ENCODE data around the gene ZC2HC1B. TPM values are rescaled to one million over a fixed set of nuclear protein-coding genes. Genes with fewer than 3 reads are reported as not detected.
A peak's percentile ranks its signal among the peaks of the same experiment; 100 is the strongest.

ZC2HC1B gene
- total and polyA plus RNA-seq, 2 of the 8 experiments (the other 6 are each of a cell fraction or from before 2014, with no cell fraction given) = not detected

DNA sequence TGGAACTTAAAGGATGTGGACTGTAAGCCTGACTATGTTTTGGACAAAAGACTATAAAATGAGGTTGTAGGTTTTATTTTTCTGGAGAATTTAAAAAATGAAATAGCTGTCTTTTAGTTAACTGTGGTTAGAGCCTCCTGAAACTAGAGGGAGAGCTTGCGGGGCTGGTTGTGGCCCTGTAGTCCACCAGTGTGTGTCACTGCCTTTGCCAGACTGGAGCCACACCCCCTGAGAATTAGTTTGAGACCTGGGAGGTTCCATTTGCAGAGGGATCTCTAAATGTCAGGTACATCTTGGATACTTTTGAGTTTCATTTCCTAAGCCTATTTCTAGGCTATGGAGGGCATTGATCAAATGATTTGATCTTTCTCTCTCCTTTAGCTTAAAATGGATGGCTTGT lies 20.8 kb downstream of the ZC2HC1B start:
- ChIA-PET POLR2A (ENCODE audit: partially characterized antibody) (no interaction called here), CTCF (ENCODE audit: partially characterized antibody) (interaction anchor here (1.0 to 3.5 kb wide), 13 partner anchors 10 to 313 kb away, joined by 3 to 19 read pairs (median 4); no protein-coding TSS in a partner anchor)
- H2BK20ac ChIP-seq (ENCODE audit: low read length) = no peak overlapping the region
- DNase-seq (ENCODE audit: low read depth in 1 of 2, low spot score in 2 of 2) (no peak), FAIRE-seq (peak; percentile 32)
- H3K36me3 ChIP-seq (ENCODE audit: control insufficient read depth in 2 of 4, insufficient read depth in 4 of 4, low read length in 3 of 4) = no peaks in the 10 kb centered on the region
- no peak overlapping the region for H2BK12ac ChIP-seq (ENCODE audit: low read depth, low read length)
- H2BK5ac ChIP-seq (ENCODE audit: low read depth, low read length) = no peak overlapping the region
- H3K79me2 ChIP-seq (ENCODE audit: control insufficient read depth in 1 of 2, insufficient read depth in 2 of 2, low read length in 2 of 2) = no peaks in the 10 kb centered on the region
- H4K91ac ChIP-seq (replicated peaks; ENCODE audit: insufficient read length, low read length) = no peak overlapping the region
- no peak overlapping the region for H3K9ac ChIP-seq (replicated peaks in 1 of 4; ENCODE audit: extremely low read depth in 1 of 4, low read depth in 3 of 4, low read length in 3 of 4)
- no peak overlapping the region for H3K23ac ChIP-seq (ENCODE audit: insufficient read length)
- no peaks in the 10 kb centered on the region for H3K27me3 ChIP-seq (replicated peaks in 1 of 4; ENCODE audit: control insufficient read depth in 3 of 4, extremely low read depth in 1 of 4, insufficient read depth in 3 of 4, low read length in 3 of 4)
- H4K20me1 ChIP-seq (replicated peaks in 1 of 2; ENCODE audit: control insufficient read depth in 1 of 2, insufficient read depth in 2 of 2, low read length in 2 of 2) = no peaks in the 10 kb centered on the region
- no peaks in the 10 kb centered on the region for H3K79me1 ChIP-seq (ENCODE audit: low read depth, low read length)
- H3K4me1 ChIP-seq (replicated peaks in 1 of 4; ENCODE audit: control insufficient read depth in 3 of 4, insufficient read depth in 4 of 4, low read length in 3 of 4) = no peaks in the 10 kb centered on the region
- H3K4me2 ChIP-seq (ENCODE audit: insufficient read depth in 1 of 2, low read depth in 2 of 2, low read length in 2 of 2) = no peak overlapping the region
- no peaks in the 10 kb centered on the region; the same call in 1 of the 2 replicates for H3K23me2 ChIP-seq (ENCODE audit: low read depth, low read length)
- H2AK5ac ChIP-seq (ENCODE audit: low read depth, low read length) = no peak overlapping the region
- no peak overlapping the region for H3K27ac ChIP-seq (ENCODE audit: low read depth, low read length)
- H2AFZ ChIP-seq (ENCODE audit: low read length) = no peak overlapping the region
- no peak overlapping the region for H3K4me3 ChIP-seq (ENCODE audit: extremely low read depth in 1 of 4, insufficient read depth in 2 of 4, low read depth in 3 of 4, low read length in 4 of 4)
- no peak overlapping the region for H3K56ac ChIP-seq (replicated peaks; ENCODE audit: insufficient read length, low read depth, low read length)
- H3K4ac ChIP-seq (replicated peaks; ENCODE audit: insufficient read length, low read depth, low read length) = no peak overlapping the region
- no peak overlapping the region for H2BK120ac ChIP-seq (replicated peaks; ENCODE audit: low read depth, low read length)
- no peak overlapping the region for H3K18ac ChIP-seq (ENCODE audit: extremely low read depth, low read length)
- WGBS, 2 experiments (ENCODE audit: extremely low coverage in 1 of 2, insufficient coverage in 1 of 2, insufficient read length in 1 of 2, insufficient replicate concordance in 2 of 2, low coverage in 1 of 2, low lambda C conversion rate in 2 of 2, missing lambda C conversion rate in 1 of 2) = 74% methylated on average over 1 of the region's 1 CpG; no CpG with 5 or more reads in 1 of the 2 experiments
- H3K14ac ChIP-seq (ENCODE audit: insufficient read length) = no peak overlapping the region
- no peak for TF ChIP-seq JUND (IDR thresholded peaks at IDR 0.05; ENCODE audit: low read length)
- TF ChIP-seq, protein P1, sequence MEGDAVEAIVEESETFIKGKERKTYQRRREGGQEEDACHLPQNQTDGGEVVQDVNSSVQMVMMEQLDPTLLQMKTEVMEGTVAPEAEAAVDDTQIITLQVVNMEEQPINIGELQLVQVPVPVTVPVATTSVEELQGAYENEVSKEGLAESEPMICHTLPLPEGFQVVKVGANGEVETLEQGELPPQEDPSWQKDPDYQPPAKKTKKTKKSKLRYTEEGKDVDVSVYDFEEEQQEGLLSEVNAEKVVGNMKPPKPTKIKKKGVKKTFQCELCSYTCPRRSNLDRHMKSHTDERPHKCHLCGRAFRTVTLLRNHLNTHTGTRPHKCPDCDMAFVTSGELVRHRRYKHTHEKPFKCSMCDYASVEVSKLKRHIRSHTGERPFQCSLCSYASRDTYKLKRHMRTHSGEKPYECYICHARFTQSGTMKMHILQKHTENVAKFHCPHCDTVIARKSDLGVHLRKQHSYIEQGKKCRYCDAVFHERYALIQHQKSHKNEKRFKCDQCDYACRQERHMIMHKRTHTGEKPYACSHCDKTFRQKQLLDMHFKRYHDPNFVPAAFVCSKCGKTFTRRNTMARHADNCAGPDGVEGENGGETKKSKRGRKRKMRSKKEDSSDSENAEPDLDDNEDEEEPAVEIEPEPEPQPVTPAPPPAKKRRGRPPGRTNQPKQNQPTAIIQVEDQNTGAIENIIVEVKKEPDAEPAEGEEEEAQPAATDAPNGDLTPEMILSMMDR (IDR thresholded peaks at IDR 0.05; ENCODE audit: control extremely low read depth in 1 of 3, insufficient read depth in 1 of 3, low read depth in 1 of 3, low read length in 3 of 3) = 0 out of 4 replicates have a peak, but pooled peaks of 1 of the 3 experiments have one; percentile 10
- H4K5ac ChIP-seq (ENCODE audit: insufficient read length, low read depth, low read length) = no peak overlapping the region
- no peak overlapping the region for H4K8ac ChIP-seq (ENCODE audit: extremely low read depth, insufficient read depth, low read length)
- no peak overlapping the region for H2BK15ac ChIP-seq (ENCODE audit: low read length)
- H3K9me3 ChIP-seq (ENCODE audit: insufficient read depth in 2 of 2, low read depth in 1 of 2, low read length in 1 of 2) = no peaks in the 10 kb centered on the region
